ENCODE measurements around the gene INO80.
"Not testable (repeated sequence)": the region's sequence is repeated elsewhere in the genome, so short reads cannot be mapped to it uniquely, and the experiment has no call there.

INO80 gene

DNA sequence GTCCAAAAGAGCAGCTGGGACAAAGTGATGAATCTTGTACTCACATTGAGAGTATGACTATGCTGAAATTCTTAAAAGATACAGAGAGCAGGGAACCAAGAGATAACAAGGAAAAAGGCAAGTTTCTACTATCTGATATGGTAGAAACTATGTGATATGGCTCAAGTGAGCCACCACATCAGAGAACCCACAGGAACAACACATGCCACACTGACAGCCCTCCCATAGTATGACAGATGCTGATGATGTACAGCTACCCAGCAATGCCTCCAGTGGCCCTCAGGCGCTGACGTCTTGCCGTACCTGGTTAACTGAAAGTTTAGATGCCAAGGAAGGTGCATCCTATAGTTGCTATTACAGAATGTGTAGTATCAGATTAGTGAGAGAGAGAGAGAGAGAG is 120.4 kb downstream of the INO80 start:
- no peak for DNase-seq

DNA sequence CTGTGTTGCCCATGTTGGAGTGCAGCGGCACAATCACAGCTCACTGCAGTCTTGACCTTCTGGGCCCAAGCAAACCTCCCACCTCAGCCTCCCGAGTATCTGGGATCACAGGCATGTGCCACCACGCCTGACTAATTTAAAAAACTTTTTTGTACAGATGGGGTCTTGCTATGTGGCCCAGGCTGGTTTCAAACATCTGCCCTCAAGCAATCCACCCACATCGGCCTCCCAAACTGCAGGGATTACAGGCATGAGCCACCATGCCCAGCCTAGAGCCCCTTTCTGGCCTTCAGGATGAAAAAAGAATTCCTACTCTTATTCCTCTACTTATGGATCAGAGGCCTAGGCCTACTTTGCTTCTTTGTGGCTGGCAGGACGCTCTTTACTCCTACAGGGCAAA is 123.3 kb downstream of the INO80 start:
- no peak for DNase-seq

DNA sequence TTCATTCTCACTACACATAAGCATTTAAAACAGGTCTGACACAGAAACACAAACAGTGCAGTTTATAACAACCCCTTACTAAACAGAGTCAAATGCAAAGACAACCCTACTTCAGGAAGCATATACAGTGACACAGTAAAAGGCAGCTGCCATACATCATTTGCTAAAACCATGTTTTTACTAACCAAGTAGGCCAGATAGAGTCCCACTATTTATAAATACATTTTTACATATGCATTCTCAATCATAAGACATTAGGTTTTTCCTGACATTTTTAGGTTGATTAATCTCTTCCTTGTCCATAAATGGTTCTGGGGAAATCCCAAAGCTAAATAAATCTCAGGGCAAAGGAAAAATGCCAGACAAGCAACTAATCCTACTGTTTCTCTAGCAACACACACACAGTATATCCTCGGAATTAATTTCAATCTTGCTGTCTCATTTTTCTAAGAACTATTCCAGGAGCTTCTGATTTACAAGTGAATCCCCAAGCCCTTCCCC is 123.8 kb downstream of the INO80 start:
- DNase-seq, result no peak

DNA sequence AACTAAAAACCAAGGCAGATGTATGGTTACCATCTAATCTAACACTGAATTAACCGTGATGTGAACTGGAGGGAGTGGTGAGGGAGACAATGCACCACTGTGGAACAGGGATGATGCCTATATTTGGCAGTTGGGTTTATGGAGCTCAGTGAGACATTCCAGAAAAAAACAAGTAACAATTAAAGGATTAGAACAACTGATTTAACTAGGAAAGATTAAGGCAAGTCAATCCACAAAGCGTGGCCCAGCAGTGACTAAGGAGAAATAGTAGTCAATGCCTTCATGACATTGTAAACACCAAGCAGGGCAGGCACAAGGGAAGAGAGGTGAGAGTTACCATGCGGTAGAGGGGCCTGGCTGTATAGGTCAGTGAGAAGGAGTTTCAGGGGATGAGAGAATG is 124.7 kb downstream of the INO80 start:
- no peak for DNase-seq

DNA sequence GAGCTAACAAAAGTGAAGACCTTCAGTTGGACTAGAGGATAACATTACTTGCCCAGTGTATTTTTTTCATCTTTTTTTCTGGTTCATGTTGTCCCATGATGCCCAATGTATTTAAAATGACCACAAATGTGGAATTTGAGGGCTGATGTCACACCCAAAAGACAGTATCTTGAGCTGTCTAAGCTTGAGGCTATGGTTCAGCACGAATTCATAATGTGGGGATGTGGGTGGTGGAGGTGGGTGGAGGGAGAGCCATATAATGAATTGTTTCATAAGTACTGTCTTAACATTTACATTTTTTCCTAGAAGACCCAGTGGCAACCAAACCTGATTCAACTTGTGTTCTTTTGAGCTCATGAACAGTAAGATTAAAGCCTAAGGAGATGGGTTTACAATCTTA is 125.3 kb downstream of the INO80 start:
- no peak for DNase-seq

DNA sequence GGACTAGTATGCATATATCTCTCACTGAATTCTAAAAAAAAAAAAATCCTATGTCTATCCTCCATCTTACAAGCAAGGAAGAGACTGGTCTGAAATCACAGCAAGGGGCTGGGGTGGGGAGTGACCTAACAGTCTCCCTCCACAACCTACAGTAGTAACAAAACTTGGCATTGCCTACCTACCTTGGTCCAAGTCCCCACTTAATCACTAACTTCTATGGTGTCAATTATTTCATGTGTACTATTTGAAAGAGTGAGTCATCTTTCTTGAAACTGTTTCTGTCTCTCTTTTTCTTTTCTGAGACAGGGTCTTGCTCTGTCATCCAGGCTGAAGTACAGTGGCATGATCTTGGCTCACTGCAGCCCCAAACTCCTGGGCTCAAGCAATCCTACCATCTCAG is 126.0 kb downstream of the INO80 start:
- DNase-seq, result no peak

DNA sequence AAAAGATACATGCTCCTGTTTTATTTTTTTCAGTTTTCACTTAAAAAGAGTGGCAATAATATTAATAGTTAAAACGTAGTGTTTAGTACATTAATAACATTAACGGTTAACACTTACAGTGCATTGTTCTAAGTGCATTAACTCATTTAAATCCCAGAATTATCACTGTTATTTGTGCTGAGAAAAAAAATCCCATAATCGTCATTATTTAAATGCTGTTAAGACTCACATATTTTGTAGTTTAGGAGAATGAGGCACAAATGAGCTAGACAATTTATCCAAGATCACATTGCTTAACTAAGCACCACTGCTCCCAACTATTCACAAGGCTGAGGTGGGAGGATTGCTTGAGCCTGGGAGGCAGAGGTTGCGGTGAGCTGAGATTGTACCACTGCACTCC is 127.9 kb downstream of the INO80 start:
- no peak for DNase-seq

DNA sequence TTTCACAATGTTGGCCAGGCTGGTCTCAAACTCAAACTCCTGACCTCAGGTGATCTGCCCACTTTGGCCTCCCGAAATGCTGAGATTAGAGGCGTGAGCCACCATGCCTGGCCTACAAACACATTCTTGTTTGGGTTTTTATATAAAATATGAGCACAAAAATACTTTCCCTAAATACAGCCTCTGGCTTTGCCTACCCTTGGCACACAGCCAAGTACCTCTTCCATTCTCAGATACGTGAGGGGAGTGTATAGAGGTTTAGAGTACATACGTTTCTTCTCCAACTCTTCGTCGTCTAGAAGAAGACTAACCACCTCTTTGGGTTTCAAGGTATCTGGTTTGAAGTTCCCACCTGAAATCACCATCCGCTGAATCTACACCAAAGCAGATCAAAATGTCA is 129.3 kb downstream of the INO80 start:
- no peak for DNase-seq

DNA sequence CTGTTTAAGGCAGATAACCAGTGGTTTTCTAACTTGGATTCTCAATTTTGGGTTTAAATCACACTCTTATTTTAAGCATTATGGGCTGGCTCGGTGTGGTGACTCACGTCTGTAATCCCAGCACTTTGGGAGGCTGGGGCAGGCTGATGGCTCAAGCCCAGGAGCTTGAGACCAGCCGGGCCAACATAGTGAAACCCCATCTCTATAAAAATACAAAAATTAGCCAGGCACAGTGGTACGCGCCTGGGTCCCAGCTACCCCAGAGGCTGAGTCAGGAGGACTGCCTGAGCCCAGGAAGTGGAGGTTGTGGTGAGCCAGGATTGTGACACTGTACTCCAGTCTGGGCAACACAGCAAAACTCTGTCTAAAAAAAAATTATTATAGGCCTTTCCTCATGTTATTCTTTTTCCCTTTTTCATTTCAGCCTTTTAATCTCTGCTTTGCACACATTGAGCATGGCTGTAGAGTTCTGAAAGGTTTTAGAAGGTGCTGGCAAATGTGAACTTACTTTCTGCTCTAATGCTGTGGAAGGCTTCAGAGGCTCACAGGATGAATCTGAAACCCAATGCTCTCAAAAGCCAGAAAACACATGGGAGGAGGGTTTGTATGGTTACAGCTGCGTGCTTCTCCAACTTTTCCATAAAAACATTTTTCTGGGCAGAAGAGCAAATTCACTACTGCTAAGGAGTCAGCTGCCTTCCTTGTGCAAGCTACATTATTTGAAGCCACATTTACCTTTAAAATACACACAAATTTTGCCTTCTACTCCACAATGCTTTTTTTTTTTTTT is 130.3 kb downstream of the INO80 start:
- DNase-seq, result no peak

DNA sequence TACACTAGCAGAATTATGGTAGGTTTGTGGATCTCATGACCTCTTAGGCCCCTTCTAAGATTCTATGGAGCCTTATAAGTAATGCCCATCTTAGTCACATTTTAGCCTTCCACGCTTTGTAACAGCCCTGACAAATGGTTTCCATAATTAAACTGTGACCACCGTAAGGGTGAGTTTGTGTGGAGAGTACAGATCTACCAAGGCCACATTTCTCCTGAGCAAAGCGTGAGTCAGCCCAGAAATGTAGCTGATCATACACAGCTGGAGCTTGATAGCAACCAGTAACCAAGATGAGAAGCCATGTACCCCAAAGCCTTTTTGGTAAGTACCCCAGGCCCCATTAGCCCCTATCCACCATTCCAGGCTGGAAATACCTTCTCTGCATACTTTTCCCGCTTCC is 131.1 kb downstream of the INO80 start:
- DNase-seq, result no peak

DNA sequence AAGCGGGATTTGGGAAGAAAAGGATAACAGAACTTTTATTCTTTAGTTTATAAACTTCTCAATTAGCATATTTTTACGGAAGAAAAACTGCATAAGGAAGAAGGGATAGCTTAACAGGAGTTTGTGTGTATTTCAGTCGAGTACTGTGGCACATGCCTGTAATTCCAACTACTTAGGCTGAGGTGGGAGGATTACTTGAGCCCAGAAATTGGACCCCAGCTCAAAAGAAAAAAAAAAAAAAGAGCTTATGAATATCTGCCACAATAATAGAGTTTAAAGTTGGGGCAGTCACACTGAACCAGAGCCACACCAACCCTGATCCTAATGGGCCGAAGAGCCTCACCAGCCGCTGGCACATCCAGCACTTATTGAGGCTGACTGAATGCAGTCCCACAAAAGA is 131.7 kb downstream of the INO80 start:
- no peak for DNase-seq

DNA sequence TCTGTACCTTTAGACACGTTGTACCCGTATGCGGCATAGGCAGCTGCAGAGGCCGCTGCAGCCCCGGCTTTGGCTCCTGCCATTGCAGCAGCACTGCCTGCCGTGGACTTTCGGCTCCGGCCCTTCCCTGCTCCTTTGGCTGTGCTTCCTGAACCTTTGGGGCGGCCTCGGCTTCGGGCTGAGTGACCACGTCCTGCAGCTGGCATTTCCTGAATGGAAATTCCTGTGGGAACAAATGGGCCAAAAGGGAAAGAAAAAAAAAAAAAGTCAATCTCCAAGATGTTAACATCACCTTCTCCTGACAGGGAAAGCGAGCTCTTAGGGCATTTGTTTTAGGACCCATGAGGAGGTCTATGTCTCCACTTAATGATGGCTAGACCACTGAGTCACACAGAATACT is 133.2 kb downstream of the INO80 start:
- DNase-seq, result no peak

DNA sequence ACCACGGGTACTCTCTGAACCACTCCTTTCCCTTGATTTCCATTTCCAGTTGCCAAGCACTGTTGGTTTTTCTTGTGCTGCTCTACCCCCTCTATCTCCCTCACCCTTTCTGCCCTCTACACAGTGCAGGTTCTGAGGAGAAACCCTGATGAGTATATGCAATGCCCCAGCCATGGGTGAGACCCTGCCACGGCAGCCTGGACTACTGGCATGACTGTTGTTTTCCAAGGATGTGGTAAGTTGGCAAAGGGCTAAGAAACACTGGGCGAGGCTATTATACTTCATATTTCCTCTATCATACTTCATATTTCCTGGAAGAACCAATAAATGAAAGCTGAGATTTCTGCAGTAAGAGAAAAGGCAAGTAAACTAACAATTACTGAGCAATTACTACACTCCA is 134.9 kb downstream of the INO80 start:
- no peak for DNase-seq

DNA sequence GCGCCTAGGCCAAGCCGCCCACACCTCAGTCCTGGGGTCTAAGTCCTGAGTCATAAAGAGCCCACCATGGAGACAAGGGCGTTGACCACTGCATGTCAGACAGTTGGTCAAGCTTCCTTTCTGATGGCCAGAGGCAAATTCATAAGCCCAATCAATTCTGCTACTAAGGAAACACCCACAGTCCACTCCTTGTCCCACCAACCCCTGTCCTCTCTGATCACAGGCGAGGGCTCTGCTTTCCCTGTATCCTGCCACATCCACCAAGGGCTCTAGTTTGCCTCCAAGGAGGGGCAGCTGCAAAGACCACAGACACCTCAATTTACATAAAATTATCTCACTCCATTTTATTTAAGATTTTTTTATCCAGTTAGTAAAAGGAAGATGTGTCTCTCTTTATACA is 137.5 kb downstream of the INO80 start:
- no peak for DNase-seq

DNA sequence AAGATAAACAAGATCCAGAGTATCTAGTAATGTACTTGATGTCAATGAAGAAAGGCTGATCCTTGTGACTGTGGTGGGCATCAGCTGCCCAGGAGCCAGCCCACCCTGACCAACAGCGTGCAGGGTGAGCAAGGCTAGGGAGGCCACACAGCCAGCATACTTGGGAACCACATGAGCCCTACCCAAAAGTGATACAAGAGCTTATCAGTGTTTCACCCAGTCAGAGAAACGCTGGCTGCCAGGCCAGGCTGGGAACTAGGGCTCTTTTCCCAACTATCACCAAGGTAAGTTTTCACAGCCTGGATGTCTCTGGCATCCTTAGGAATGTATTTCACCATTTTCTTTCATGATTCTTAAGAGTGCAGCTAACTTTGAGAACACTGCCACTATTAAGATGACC is 137.9 kb downstream of the INO80 start:
- no peak for DNase-seq

DNA sequence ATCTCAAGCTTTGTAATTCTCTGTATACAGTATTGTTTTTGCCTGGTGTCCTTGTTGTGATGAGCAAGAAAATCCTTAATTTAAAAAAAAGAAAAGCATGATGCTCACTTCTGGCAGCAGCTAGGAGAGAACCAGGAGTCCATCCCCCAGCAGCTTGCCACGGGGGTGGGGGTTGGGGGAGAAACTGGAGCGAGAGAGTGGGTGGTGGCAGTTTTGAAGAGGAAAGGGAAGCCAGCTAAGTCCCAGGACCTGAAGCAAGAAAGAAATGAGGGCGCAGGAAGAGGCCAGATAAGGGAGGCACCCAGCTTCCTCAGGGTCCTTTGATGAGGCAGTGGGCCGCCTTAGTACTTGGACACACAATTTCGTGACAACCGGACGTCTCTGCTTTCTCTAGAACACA is 139.3 kb downstream of the INO80 start:
- no peak for DNase-seq

DNA sequence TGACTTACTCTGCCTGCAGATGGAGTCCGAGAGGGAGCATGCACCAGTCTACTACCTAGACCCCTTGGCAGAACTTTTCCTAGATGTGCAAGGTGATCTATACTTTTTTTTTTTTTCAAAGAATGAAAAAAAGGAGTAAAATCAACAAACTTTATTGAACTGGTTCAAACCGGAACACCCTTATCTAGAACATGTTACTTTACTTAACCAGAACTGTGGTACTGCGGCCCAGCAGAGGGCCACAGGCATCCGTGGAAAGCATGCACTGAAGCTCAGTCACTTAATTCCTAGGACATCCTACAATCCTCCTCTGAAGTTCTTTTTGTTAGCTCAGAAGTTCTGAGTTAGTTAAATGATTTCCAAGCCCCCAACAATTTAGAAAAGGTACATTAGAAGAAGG is 141.2 kb downstream of the INO80 start:
- DNase-seq, result no peak

DNA sequence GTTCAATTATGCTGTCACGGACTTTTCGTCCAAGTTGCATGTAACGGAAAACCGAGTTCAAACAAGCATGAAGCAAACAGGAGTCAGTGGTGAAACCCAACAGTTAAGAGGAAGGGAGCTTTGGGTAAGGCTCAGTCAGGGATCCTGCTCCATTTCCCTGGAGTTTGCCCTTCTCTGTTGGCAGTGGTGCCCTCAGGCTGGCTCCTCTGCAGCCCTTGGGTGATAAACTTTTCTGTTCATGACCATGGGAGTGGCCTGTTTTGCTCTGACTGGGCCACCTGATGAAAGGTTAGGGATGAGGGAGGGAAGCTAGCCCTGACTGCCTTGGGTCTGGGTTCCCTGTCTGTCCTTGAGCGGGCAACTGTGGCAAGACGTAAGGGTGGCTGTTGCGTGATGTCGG is 146.7 kb downstream of the INO80 start:
- no peak for DNase-seq

DNA sequence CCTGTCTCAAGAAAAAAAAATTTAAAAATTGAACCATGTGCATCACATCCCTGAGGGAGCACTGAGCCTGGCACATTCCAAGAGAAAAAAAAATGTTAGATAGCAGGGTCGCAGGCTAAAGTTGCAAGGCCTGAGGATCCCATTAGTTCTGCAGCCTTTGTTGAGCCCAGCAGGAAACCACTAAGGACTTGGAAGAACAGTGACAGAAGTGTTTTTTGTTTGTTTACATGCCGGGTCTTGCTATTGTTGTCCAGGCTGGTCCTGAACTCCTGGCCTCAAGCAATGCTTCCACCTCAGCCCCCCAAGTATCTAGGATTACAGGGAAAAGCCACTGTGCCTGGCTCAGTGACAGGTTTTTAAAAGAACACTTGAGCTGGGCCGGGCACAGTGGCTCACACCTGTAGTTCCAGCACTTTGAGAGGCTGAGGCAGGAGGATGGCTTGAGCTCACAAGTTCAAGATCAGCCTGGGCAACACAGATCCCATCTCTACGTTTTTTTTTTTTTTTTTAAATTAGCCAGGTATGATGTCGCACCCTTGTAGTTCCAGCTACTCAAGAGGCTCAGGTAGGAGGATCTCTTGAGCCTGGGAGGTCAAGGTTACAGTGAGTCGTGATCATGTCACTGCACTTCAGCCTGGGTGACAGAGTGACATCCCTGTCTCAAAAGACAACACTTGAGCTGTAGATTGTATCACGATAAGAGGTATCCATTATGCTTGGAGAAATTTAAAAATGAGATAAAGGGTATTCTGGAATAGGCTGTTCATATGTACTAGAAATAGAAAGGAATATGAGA is 147.6 kb downstream of the INO80 start:
- no peak for DNase-seq

DNA sequence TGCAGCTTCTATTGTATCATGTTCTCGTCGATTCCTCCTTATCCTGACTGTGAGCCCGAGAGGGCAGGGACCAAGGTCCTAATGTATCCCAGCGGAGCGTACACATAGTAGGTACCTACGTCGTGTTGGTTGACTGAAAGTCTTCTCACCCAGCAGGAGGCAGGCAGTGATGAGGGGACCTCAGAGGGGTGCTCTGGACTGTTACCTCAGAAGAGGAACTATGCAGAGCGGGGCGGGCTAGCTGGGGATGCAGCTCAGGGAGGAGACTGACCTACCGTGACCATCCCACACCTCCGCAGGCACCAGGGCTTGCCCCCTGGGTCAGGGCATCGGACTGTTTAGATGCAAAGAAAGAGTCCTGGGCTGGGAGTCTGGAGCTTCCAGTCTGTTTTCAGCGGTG is 151.4 kb downstream of the INO80 start:
- DNase-seq, result no peak

DNA sequence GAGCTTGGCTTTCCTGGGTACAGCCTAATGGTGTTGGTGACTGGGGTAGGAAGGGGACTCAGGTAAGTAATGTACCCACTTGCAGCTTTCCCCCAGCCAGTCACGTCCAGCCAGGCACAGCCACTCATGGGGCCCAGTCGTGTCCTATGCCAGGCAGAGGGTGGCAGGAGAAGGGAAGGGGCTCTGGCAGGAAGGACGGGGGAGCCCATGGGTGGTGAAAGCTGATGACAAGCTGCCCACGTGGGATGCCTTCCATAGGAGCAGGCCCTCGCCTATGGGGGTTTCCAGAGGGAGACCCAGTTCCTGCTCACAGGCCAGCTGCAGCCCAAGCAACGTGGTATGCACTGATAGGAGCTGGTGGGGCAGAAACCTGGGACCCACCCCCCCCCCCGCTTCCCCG is 152.1 kb downstream of the INO80 start:
- no peak for DNase-seq

DNA sequence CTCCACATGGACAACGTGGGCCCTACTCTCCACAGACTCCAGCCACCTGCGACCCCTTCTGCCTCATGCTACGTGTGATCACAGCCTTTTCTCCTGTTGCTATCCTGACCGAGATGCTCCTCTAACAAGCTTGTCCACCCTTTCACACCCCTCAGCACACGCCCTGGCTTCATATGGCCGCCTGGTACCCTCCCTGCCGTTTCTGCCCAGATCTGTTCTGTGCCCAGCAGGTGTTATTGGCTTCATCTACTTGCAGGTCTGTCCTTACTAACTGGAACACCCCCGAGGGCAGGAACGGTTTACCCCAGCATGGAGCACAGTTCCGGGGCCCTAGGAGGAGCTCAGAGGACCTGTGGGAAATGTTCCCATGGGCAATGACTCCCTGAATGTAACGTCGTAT is 152.9 kb downstream of the INO80 start:
- no peak for DNase-seq

DNA sequence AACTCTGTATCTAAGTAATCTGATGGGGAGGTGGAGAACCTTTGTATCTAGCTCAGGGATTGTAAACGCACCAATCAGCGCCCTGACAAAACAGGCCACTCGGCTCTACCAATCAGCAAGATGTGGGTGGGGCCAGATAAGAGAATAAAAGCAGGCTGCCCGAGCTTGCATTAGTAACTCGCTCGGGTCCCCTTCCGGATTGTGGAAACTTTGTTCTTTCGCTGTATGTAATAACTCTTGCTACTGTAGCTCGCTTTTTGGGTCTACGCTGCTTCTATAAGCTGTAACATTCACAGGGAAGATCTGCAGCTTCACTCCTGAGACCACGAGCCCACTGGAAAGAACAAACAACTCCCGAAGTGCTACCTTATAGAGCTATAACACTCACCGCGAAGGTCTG is 153.8 kb downstream of the INO80 start:
- DNase-seq, result not testable (repeated sequence)

DNA sequence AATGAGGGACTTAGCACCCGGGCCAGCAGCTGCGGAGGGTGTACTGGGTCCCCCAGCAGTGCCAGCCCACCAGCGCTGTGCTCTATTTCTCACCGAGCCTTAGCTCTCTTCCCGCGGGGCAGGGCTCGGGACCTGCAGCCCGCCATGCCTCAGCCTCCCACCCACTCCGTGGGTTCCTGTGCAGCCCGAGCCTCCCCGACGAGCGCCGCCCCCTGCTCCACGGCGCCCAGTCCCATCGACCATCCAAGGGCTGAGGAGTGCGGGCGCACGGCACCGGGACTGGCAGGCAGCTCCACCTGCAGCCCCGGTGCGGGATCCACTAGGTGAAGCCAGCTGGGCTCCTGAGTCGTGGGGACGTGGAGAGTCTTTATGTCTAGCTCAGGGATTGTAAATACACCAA is 154.3 kb downstream of the INO80 start:
- not testable (repeated sequence) for DNase-seq

DNA sequence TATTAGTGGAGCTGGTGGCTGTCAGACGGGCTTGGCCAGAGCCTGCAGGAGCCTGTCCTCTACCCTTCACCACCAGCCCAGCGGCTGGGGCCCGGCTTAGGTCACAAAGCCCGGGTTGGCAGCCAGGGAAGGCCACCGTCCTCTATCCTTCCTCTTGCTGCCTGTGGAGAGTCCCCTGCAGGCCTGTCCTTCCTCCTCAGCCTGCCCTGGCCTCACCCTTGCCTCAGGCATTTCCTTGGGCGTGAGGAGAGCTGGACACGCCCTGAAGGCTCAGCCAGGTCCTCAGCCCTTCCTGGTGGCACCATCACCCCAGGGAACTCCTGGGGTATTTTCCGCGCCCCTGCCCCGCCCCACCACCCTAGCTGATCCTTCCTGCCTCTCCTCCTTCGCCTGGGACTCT is 155.2 kb downstream of the INO80 start:
- no peak for DNase-seq

Data from CD4-positive, alpha-beta T cell treated with Interleukin-10 for 1 hour (primary cell).